ENCODE data around the gene CHD5.

Gene CHD5

DNA sequence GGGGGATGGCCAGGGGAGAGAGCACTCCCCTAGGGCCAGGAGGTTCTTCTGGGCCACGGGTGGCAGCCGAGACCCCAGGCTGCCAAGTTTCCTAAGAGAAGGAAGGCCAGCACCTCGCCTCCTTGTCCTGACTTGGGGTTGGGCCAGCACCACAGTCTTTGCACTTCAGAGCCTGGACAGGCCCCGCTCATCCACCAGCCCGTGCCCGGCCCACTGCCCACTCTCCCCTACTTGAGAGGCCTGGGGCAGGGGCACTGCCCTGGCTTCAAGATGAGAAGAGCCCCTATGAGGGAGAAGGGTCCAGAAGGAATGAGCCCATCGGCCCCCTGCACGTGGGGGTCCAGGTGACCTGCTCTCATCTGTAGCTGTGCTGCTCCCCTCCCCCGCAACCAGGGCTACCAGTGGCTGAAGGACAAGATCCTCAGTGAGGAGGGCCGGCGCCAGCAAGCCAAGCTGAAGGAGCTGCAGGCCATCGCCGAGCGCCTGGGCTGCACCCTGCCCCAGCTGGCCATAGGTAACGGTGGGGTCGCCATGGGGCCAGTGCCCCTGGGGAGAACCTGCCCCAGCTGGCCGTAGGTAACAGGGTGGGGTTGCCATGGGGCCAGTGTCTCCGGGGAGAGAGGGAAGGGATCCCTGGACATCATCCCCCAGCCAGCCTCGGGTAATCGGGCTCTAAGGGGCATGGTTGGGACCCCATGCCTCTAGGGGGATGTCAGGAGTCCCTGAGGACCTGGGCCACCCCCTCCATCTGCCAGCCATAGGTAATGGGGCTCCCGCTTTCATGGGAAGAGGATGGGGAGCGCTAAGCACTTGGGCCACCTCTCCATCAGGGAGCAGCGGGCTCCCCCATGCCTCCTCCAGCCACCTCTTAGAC is 83.6 kb downstream of the CHD5 start:
- DNase-seq: no peak

DNA sequence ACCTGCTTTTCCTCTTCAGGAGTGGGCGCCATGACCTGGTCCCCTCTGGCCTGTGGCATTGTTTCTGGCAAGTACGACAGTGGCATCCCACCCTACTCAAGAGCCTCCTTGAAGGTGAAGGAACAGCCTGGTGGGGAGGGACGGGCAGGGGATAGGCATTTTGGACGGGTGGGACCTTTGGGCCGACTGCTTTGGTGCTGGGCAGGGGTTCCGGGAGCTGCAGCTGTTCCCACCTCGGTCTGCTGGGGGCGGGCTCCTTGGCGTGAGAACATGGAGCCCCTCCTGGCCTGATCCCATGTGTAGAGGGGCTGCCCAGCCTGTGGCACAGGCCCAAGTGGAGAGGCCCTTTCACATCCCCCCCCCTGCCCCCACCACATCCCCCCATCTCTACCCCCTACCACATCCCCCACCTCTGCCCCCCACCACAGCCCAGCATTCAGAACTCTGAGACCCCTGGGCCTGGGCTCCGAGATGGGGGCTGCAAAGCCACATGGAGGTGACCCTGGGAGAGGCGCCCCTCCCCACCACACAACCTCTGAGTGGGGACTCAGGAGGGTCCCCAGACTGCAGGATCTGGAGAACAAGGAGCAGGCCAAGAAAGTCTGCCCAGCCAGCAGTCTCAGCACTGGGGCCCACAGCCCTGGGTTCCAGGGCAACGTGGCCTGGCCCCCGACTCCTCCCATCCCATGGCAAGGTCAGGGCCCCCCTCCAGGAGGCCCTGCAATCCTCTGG is 84.4 kb downstream of the CHD5 start:
- no peak for DNase-seq

- no peak for DNase-seq
Measured at GRCh38 chr1:6094801-6095505, 85.2 kb downstream of the CHD5 start.

DNA sequence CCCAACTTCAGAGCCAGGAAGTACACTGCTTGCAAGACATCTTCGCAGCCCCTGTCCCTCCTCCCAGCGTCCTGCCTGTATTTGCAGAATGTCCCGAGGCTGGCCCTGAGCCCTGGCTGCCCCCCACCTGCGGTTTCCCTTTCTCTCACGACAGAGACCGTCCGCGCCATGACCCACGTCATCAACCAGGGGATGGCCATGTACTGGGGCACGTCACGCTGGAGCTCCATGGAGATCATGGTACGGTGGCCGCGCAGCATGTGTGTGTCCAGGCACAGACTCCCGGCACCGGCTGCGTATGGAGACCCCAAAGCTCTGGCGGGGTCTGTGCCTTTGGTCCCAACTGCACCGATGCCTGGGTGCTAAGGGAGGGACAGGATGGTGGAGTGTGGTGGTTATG is 85.9 kb downstream of the CHD5 start:
- DNase-seq: no peak

DNA sequence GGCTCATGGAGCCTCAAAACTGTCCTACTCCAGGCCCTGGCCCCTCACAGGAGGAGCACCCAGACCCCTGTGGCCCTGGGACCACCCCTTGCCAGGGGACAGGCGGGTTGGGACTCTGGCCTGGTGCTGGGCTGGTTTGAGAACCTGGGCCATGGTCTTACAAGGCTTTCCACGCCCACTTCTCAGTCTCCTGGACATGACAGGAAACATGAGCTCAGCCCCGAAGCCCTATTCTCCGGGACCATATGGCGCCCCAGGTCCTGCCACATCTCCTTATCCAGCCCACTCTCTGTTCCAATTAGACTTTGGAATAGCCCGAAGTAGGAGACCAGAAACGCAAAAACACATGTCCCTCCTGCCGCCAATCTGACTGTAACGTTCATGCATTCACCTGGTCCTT is 86.5 kb downstream of the CHD5 start:
- DNase-seq: no peak

DNA sequence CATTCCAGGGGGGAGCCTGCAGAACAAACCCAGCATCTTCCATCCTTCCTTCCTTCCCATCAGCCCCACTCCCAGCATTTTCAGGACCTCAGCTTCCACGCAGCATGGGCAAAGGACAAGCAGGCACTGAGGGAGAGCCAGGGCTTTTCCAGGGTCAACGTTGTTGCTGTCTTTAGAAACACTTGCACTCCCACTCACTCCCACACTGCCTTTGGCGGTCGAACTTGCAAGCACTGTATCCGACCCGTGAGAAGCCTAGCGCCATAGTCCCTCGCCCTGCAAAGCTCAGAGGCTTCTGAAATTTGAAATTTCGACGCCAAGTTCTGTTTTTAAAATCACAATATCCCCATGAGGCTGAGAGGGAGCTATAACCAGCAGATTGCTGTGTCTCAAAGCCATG is 87.0 kb downstream of the CHD5 start:
- no peak for DNase-seq

DNA sequence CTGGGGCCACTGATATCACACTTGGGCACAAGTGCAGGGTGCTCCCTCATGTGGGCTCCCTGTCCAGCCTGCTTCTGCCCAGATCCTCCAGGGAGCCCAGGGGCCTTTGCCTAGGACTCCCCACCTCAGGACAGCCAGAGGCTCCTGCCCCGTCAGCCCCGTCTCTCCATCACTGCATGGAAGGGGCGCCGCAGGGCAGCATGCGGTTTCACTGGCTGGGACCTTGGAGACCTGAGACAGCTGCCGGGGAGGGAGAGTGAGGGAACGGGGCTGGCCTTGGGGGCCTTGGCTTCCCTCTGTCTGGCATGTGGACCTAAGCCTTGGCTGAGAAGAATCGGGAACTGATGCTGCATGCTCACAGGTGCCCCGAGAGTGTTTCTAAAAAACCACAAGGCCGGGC is 87.9 kb downstream of the CHD5 start:
- DNase-seq: no peak

DNA sequence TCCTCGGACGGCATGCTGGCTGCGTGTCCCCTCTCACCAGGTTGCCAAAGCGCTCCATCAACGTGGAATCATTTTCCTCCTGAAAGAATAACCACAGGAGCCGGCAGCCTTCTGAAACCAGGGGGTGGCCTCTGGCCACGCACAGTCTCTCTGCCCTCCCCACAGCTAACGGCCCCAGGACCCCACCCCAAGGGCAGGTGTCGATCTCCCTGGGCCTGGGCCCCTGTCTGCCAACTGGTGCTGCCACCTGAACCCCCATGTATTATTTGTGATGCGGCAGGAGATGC is 88.4 kb downstream of the CHD5 start:
- DNase-seq: no peak

- no peak for DNase-seq
Measured at GRCh38 chr1:6090996-6091822, 88.9 kb downstream of the CHD5 start.

- no peak for DNase-seq
Measured at GRCh38 chr1:6090288-6090687, 89.8 kb downstream of the CHD5 start.

DNA sequence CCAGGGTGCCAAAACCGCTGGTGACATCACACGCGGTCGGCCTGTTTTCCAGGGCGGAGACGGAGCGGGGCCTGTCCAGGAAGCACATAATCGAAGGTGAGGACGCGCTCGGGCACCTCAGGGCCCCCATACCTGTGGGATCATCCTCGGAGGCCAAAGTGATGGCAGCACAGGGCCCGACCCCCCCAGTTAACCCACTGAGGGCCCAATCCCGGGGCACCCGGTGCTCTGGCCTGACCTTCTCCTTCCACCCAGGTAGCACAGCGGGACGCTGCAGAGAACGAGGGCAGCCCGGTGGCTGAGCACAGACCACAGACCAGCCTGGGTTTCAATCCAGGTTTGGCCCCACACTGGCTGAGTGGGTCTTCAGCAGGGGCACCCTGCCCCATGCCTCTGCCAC is 91.2 kb downstream of the CHD5 start:
- no peak for DNase-seq

DNA sequence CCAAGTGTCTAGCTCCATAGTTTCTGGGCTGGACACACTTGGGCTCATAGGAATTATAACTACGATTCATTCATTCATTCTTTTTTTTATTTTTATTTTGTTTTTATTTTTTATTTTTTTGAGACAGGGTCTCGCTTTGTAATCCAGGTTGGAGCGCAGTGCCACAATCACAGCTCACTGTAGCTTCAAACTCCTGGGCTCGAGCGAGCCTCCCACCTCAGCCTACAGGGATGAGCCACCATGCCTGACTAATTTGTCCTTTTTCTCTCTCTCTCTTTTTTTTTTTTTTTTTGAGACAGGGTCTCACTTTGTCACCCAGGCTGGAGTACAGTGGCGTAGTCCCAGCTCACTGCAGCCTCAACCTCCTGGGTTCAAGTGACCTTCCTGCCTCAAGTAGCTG is 92.2 kb downstream of the CHD5 start:
- no peak for DNase-seq

- no peak for DNase-seq
Measured at GRCh38 chr1:6087377-6087772, 92.7 kb downstream of the CHD5 start.

GRCh38 chr1:6086762-6087376 is 93.3 kb downstream of the CHD5 start:
- DNase-seq: no peak

DNA sequence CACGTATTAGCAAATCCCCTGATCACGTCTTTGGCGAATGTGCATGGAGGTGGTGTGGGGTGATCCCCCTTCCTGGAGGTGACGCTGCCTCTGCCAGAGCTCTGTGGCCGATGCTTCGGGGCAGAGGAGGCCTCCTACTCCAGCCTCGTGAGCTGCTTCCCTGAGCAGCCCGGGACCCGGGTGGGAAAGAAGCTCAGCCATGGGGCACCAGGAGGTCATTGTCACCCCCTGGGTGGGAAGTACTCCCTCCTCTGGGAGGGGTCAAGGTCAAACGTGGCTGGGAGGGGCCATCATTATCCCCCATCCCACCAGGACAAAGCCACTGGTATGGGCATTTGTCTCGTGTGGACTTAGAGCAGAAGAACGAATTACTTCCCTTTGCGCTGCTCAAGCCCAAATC is 93.8 kb downstream of the CHD5 start:
- no peak for DNase-seq

- no peak for DNase-seq
Measured at GRCh38 chr1:6085666-6086065, 94.5 kb downstream of the CHD5 start.

DNA sequence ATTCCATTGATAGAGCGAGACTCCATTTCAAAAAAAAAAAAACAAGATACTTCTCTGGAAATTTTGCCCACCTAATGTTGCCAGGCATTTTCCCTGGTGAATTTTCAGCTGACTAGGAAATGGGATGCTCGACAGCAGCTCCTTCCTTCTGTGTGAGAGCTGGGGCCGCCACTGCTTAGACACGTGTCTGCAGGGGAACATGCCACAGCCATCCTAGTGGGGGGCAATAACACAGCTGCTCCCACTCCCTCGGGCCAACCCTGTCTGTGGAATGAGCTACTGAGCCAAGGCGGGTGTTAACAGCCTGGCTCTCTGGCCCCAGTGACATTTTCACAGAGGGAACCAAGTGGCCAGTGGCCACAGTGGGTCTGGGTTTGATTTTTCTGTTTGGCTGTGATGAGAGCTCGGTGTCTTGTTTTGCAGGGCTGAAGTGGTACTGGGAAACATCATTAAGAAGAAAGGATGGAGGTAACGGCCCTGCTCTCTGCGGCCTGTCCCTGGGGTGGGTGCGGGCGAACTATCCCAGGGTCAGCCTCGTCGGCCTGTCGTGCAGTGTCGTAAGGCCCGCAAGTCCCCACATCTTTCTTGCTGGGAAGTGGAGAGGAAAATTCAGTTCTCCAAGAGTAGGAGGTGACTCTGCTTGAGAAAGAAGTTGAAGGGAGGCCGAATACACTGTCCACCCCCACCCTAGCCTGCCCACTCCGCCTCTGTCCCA is 95.2 kb downstream of the CHD5 start:
- no peak for DNase-seq

DNA sequence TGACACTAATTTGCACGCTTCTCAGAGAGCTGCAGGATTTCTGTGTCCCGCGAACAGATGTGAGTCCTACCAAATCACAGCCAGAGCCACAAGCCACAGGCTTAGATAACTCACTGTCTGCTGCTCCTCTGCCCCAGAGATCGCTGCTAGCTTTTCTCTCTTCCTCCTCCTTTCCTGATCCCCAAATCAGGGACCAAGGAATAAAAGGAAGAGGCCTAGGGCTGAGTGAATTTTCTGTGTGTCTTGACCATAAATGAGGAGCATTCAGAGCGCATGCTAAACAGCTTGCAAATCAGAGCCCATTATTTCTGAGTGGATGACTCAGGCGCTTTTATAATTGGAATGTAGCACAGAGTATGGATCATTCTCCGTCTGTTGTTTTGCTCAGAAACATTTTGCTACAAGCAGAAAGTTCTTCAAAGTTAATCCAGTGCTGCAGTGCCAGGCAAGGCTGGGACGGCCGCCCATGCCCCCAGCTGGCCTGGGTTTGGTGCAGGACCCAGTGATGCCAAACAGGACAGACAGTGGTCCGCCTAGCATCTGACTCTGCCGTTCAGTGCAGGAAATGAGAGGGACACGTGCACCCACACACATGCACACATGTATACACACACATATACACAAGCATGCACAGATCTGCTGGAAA is 96.2 kb downstream of the CHD5 start:
- no peak for DNase-seq

- DNase-seq: no peak
Measured at GRCh38 chr1:6083385-6083784, 96.7 kb downstream of the CHD5 start.

DNA sequence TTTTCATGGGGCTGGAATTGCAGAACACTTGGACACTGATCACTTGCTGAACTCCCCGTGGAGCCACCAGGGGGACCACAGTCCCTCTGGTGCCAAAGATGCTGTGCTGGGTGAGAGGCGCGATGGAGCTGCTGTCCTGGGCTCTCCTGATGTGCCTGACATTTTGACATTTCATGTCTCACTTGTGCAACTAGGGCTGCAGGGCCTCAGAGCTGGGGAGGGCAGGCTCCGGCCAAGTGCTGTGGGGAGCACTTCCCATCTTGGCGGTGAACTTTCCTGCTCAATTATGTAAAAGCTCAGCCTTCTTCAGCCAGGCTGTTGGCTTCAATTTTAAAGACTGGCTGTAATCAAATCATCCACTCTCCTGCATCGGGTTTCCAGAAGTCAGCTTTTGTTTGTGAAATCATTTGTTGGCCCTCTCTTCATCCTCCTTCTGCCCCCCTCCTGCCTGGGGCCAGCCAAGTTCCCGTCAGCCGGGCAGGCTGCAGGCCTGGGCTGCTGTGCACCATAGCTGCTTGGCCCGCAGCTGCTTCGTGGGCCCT is 97.6 kb downstream of the CHD5 start:
- DNase-seq: no peak

DNA sequence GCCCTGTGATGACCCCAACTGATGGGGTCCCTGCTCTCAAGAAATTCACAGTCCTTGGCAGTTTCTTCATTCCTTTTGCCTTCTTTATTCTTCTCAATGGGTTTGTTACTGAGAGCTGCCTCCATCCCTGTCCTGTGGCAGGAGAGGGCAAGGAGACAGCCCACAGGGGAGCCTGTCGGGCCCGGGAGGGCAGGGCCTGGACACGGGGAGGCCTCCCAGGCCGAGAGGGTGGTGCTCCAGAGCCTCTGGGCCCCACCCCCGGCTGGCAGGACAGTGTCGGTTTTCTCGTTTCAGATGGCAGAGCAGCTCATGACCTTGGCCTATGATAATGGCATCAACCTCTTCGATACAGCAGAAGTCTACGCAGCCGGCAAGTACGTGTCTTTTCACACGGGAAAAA is 98.2 kb downstream of the CHD5 start:
- DNase-seq: no peak
